H9 (cell line): ENCODE results near the gene LYPD1. TPM values are rescaled to one million over a fixed set of nuclear protein-coding genes. Genes with fewer than 3 reads are reported as not detected.

Experiments used
- DNase-seq: peaks from one replicate; pipeline ENCODE4 v3.0.0-alpha.2; 2017
- H2AFZ ChIP-seq: one replicate; pipeline ENCODE4 v1.6.1; 2013; ENCODE audit warnings: mild to moderate bottlenecking, low read length, control low read depth, moderate library complexity
- H2AK5ac ChIP-seq: 2 replicates; pipeline ENCODE4 v1.6.1; 2013; ENCODE audit warnings: low read length, control low read depth, mixed read lengths; ENCODE audit not compliant: insufficient read length
- H2BK120ac ChIP-seq: one replicate; pipeline ENCODE4 v1.6.1; 2013; ENCODE audit warnings: low read depth, mild to moderate bottlenecking, low read length, control low read depth, inconsistent platforms; ENCODE audit not compliant: poor library complexity, severe bottlenecking
- H2BK12ac ChIP-seq: 2 replicates; pipeline ENCODE4 v1.6.1; 2013; ENCODE audit warnings: low read length, control low read depth, mixed read lengths, low read depth; ENCODE audit not compliant: insufficient read length
- H2BK15ac ChIP-seq: 2 replicates; pipeline ENCODE4 v1.6.1; 2013; ENCODE audit warnings: low read depth, low read length, control low read depth
- H2BK20ac ChIP-seq: one replicate; pipeline ENCODE4 v1.6.1; 2013; ENCODE audit warnings: low read depth, mild to moderate bottlenecking, low read length, control low read depth, inconsistent platforms; ENCODE audit not compliant: poor library complexity, severe bottlenecking
- H2BK5ac ChIP-seq: 2 replicates; pipeline ENCODE4 v1.6.1; 2013; ENCODE audit warnings: low read length, control low read depth, mixed read lengths; ENCODE audit not compliant: insufficient read length
- H3K14ac ChIP-seq: 2 replicates; pipeline ENCODE4 v1.6.1; 2013; ENCODE audit warnings: low read length, control low read depth; ENCODE audit not compliant: insufficient read depth
- H3K18ac ChIP-seq: 2 replicates; pipeline ENCODE4 v1.6.1; 2013; ENCODE audit warnings: low read depth, mild to moderate bottlenecking, mixed read lengths, low read length, control low read depth; ENCODE audit not compliant: insufficient read length
- H3K23ac ChIP-seq: 2 replicates; pipeline ENCODE4 v1.6.1; 2013; ENCODE audit warnings: low read length, control low read depth, mixed read lengths, low read depth; ENCODE audit not compliant: insufficient read length
- H3K23me2 ChIP-seq: 2 replicates; pipeline ENCODE4 v1.6.1; 2013; ENCODE audit warnings: low read depth, mild to moderate bottlenecking, mixed read lengths, low read length, control low read depth; ENCODE audit not compliant: insufficient read length, poor library complexity, severe bottlenecking
- H3K27ac ChIP-seq: 2 replicates; pipeline ENCODE4 v1.5.1; 2013; ENCODE audit warnings: low read length, control low read depth, mixed read lengths, low read depth; ENCODE audit not compliant: insufficient read length
- H3K27me3 ChIP-seq: 2 replicates; pipeline ENCODE4 v1.6.1; 2013; ENCODE audit warnings: low read length, control low read depth, inconsistent platforms; ENCODE audit not compliant: insufficient read depth
- H3K4ac ChIP-seq: 2 replicates; pipeline ENCODE4 v1.6.1; 2013; ENCODE audit warnings: low read depth, mild to moderate bottlenecking, control low read depth, inconsistent platforms, low read length, moderate library complexity
- H3K4me1 ChIP-seq: 2 replicates; pipeline ENCODE4 v1.6.1; 2013; ENCODE audit warnings: low read length, control low read depth, inconsistent platforms; ENCODE audit not compliant: insufficient read depth
- H3K4me2 ChIP-seq: 2 replicates; pipeline ENCODE4 v1.6.1; 2013; ENCODE audit warnings: low read length, control low read depth, mixed read lengths; ENCODE audit not compliant: insufficient read length, insufficient read depth
- H3K56ac ChIP-seq: 2 replicates; pipeline ENCODE4 v1.6.1; 2013; ENCODE audit warnings: low read depth, mild to moderate bottlenecking, mixed read lengths, low read length, control low read depth; ENCODE audit not compliant: insufficient read length
- H3K79me1 ChIP-seq: 2 replicates; pipeline ENCODE4 v1.6.1; 2013; ENCODE audit warnings: low read depth, mild to moderate bottlenecking, moderate library complexity, low read length, control low read depth, inconsistent platforms; ENCODE audit not compliant: insufficient read depth, poor library complexity, severe bottlenecking
- H3K79me2 ChIP-seq: 2 replicates; pipeline ENCODE4 v1.6.1; 2013; ENCODE audit warnings: low read length, control low read depth, inconsistent platforms; ENCODE audit not compliant: insufficient read depth
- H3K9ac ChIP-seq: 2 replicates; pipeline ENCODE4 v1.6.1; 2013; ENCODE audit warnings: low read length, control low read depth, mixed read lengths; ENCODE audit not compliant: insufficient read length; ENCODE audit errors: extremely low read depth
- H3K9me3 ChIP-seq: one replicate; pipeline ENCODE4 v1.6.1; 2013; ENCODE audit warnings: low read depth, low read length, inconsistent platforms; ENCODE audit not compliant: control insufficient read depth
- H3T11ph ChIP-seq: one replicate; pipeline ENCODE4 v1.6.1; 2013; ENCODE audit warnings: mild to moderate bottlenecking, low read length, control low read depth, inconsistent platforms
- H4K20me1 ChIP-seq: one replicate; pipeline ENCODE4 v1.6.1; 2013; ENCODE audit not compliant: control insufficient read depth, insufficient read length, insufficient read depth
- H4K5ac ChIP-seq: 2 replicates; pipeline ENCODE4 v1.6.1; 2013; ENCODE audit warnings: low read depth, mild to moderate bottlenecking, mixed read lengths, low read length, control low read depth; ENCODE audit not compliant: insufficient read length
- H4K8ac ChIP-seq: replicated peaks from 2 replicates; pipeline ENCODE4 v1.6.1; 2013; ENCODE audit warnings: low read length, control low read depth, mixed read lengths, low read depth; ENCODE audit not compliant: insufficient read length
- H4K91ac ChIP-seq: 2 replicates; pipeline ENCODE4 v1.6.1; 2013; ENCODE audit warnings: low read depth, mild to moderate bottlenecking, moderate library complexity, mixed read lengths, low read length, control low read depth; ENCODE audit not compliant: insufficient read length
- H3K27ac Mint-ChIP-seq, 3 experiments: 2 replicates in 2 of 3; 3 replicates in 1 of 3; pipeline ENCODE4 v1.8.0; 2020 to 2021; ENCODE audit warnings: mixed read lengths in 3 of 3, mild to moderate bottlenecking in 1 of 3, moderate library complexity in 1 of 3
- H3K27me3 Mint-ChIP-seq: 2 replicates; pipeline ENCODE4 v1.8.0; 2021; ENCODE audit warnings: low read depth, mild to moderate bottlenecking, moderate library complexity, mixed read lengths
- H3K36me3 Mint-ChIP-seq, 3 experiments: 2 replicates in 2 of 3; 3 replicates in 1 of 3; pipeline ENCODE4 v1.8.0; 2020 to 2021; ENCODE audit warnings: low read depth in 3 of 3, mixed read lengths in 3 of 3; ENCODE audit not compliant: insufficient read depth in 1 of 3
- H3K4me1 Mint-ChIP-seq, 2 experiments: 2 replicates each; pipeline ENCODE4 v1.8.0; 2020; ENCODE audit warnings: mixed read lengths in 2 of 2
- H3K4me3 Mint-ChIP-seq, 2 experiments: 2 replicates in 1 of 2; 3 replicates in 1 of 2; pipeline ENCODE4 v1.8.0; 2020 to 2021; ENCODE audit warnings: mild to moderate bottlenecking in 2 of 2, mixed read lengths in 2 of 2, moderate library complexity in 1 of 2
- H3K9me3 Mint-ChIP-seq, 2 experiments: 2 replicates in 1 of 2; 3 replicates in 1 of 2; pipeline ENCODE4 v1.8.0; 2020; ENCODE audit warnings: mild to moderate bottlenecking in 2 of 2, mixed read lengths in 2 of 2, moderate library complexity in 1 of 2
- WGBS: extraction: QIAGEN DNeasy Blood & Tissue Kit; methylation state at CpG from one replicate; pipeline ENCODE4 v1.1.7; 2013; ENCODE audit warnings: missing lambda C conversion rate, low lambda C conversion rate, mixed read lengths; ENCODE audit not compliant: insufficient read length; ENCODE audit errors: extremely low coverage; 5-methylcytosine and 5-hydroxymethylcytosine counted together
- total RNA-seq: library from RNA; stranded (reverse); gene quantifications from 2 replicates; pipeline ENCODE4 v1.2.1, GENCODE V29; 2021
- TF ChIP-seq, protein P1 (sequence below): fragments of 200-600 bp; sonication (generic); conservative IDR thresholded peaks from 3 replicates; pipeline ENCODE4 v1.8.0; 2021; ENCODE audit warnings: antibody characterized with exemption, mild to moderate bottlenecking

LYPD1 gene
- total RNA-seq, 1 experiment from 2014 or later = 10.6 TPM

DNA sequence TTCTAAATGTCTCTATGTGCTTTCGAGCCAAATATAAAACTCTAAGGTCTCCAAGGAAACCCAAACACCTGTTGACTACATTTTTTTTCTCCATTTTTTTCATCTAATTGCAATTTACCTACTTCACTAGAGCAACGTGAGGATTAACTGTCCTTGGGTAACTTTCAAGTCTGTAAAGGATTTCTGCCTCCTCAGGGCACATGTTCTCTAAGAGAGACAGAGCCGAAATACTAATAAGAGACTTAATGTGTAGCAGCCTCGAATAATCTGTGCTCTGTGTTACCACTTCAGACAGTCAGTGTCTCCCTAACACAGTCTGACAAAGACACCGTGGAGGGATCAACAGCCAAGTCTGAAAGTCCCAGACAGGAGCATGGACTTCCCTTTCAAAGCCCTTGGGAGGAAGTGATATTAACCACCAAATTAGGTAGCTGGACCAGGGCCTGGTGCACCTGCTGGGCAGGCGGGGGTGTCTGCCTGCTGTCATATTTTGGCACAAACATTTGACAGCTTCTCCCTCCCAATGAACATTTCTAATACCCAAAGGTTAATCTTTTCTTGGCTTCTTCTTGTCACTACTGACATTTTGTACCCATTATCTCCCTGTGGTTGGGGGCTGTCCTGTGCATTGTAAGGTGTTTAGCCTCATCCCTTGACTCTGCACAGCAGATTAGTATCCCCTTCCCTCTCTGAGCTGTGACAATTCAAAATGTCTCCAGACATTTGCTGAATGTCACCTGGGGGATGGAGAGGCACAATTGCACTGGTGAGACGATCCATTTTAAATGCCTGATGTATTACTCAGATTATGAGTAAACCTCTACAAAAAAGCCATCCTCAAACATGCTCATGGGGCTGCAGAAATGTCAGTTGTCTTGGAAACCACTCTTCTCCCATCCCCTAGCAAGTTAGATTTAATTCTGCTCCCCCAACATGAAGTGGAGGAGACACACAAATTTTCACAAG is 45.7 kb upstream of the LYPD1 start:
- Histone ChIP-seq H3K9ac (no peak overlapping the region), H2BK20ac (no peak overlapping the region), H3K18ac (no peak overlapping the region), H3K56ac (no peak overlapping the region), H3K27ac (no peak overlapping the region), H3K4me1 (no peaks in the 10 kb centered on the region), H3K79me2 (no peaks in the 10 kb centered on the region), H3K23me2 (no peaks in the 10 kb centered on the region), H4K5ac (no peak overlapping the region), H3K4ac (no peak overlapping the region), H2AK5ac (no peak overlapping the region), H4K8ac (no peak overlapping the region), H2BK12ac (no peak overlapping the region), H2BK15ac (no peak overlapping the region), H2BK5ac (no peak overlapping the region), H3K9me3 (no peaks in the 10 kb centered on the region), H3K4me2 (no peak overlapping the region), H4K91ac (no peak overlapping the region), H3K23ac (no peak overlapping the region), H2AFZ (no peak overlapping the region), H3K79me1 (no peaks in the 10 kb centered on the region), H2BK120ac (no peak overlapping the region), H3K14ac (no peak overlapping the region), H3T11ph (no peak overlapping the region), H3K27me3 (no peaks in the 10 kb centered on the region), H4K20me1 (no peaks in the 10 kb centered on the region)
- no peaks in the 10 kb centered on the region for H3K36me3 Mint-ChIP-seq
- H3K4me3 Mint-ChIP-seq = no peak overlapping the region
- DNase-seq = no peak
- peaks cover 0 to 2% of the 10 kb centered on the region in 2 experiments; a peak in 1 of 5 replicates for H3K9me3 Mint-ChIP-seq
- no peaks in the 10 kb centered on the region for H3K27me3 Mint-ChIP-seq
- H3K4me1 Mint-ChIP-seq = peaks cover 7 to 8% of the 10 kb centered on the region in 2 experiments
- TF ChIP-seq, protein P1, sequence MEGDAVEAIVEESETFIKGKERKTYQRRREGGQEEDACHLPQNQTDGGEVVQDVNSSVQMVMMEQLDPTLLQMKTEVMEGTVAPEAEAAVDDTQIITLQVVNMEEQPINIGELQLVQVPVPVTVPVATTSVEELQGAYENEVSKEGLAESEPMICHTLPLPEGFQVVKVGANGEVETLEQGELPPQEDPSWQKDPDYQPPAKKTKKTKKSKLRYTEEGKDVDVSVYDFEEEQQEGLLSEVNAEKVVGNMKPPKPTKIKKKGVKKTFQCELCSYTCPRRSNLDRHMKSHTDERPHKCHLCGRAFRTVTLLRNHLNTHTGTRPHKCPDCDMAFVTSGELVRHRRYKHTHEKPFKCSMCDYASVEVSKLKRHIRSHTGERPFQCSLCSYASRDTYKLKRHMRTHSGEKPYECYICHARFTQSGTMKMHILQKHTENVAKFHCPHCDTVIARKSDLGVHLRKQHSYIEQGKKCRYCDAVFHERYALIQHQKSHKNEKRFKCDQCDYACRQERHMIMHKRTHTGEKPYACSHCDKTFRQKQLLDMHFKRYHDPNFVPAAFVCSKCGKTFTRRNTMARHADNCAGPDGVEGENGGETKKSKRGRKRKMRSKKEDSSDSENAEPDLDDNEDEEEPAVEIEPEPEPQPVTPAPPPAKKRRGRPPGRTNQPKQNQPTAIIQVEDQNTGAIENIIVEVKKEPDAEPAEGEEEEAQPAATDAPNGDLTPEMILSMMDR = no peak
- H3K27ac Mint-ChIP-seq = no peak overlapping the region
- WGBS = no CpG with 5 or more reads among the region's 7 CpGs
